Smooth muscle cell (in vitro differentiated cells): Measurements from ENCODE around the gene FLAD1. TPM values are rescaled to one million over a fixed set of nuclear protein-coding genes. Genes with fewer than 3 reads are reported as not detected.

Experiments
- DNase-seq: peaks from one replicate; lab custom pipeline; 2025; ENCODE audit not compliant: unreplicated experiment; lab: John Stamatoyannopoulos, UW
- H2AFZ ChIP-seq: fragments of 200-600 bp; sonication (generic); 2 replicates; pipeline ENCODE4 v1.6.0; 2016; ENCODE audit warnings: antibody characterized with exemption, low read depth, mild to moderate bottlenecking
- H3F3A ChIP-seq: fragments of 200-600 bp; sonication (generic); 2 replicates; pipeline ENCODE4 v1.6.0; 2017; ENCODE audit warnings: antibody characterized with exemption, low read depth
- H3K27ac ChIP-seq: fragments of 200-600 bp; sonication (generic); 2 replicates; pipeline ENCODE4 v1.5.1; 2016; ENCODE audit warnings: low read depth, mild to moderate bottlenecking
- H3K27me3 ChIP-seq: fragments of 200-600 bp; sonication (generic); 2 replicates; pipeline ENCODE4 v1.6.1; 2016; ENCODE audit warnings: low read depth, mild to moderate bottlenecking
- H3K36me3 ChIP-seq: fragments of 200-600 bp; sonication (generic); 2 replicates; pipeline ENCODE4 v1.5.1; 2016; ENCODE audit warnings: low read depth
- H3K4me1 ChIP-seq: fragments of 200-600 bp; sonication (generic); 2 replicates; pipeline ENCODE4 v1.5.1; 2016; ENCODE audit warnings: low read depth
- H3K4me2 ChIP-seq: fragments of 200-600 bp; sonication (generic); 2 replicates; pipeline ENCODE4 v1.6.0; 2016; ENCODE audit warnings: mild to moderate bottlenecking
- H3K4me3 ChIP-seq: fragments of 200-600 bp; sonication (generic); 2 replicates; pipeline ENCODE4 v1.5.1; 2016; ENCODE audit warnings: mild to moderate bottlenecking
- H3K79me2 ChIP-seq: fragments of 200-600 bp; sonication (generic); 2 replicates; pipeline ENCODE4 v1.6.0; 2016; ENCODE audit warnings: low read depth, mild to moderate bottlenecking
- H3K9ac ChIP-seq: fragments of 200-600 bp; sonication (generic); 2 replicates; pipeline ENCODE4 v1.6.0; 2016; ENCODE audit warnings: low read depth
- H3K9me3 ChIP-seq: fragments of 200-600 bp; sonication (generic); replicated peaks from 2 replicates; pipeline ENCODE4 v1.5.1; 2016; ENCODE audit warnings: low read depth
- H4K20me1 ChIP-seq: fragments of 200-600 bp; sonication (generic); 2 replicates; pipeline ENCODE4 v1.6.0; 2016; ENCODE audit warnings: low read depth
- WGBS: methylation state at CpG from one replicate; pipeline ENCODE4 v1.1.7; 2016; ENCODE audit warnings: low lambda C conversion rate; 5-methylcytosine and 5-hydroxymethylcytosine counted together
- polyA plus RNA-seq: library from polyadenylated mRNA; unstranded; fragments of >200 nt; fragmentation: Nextera tagmentation; extraction: Ambion mirVana; gene quantifications from 2 replicates; pipeline ENCODE4 v1.2.1, GENCODE V29; 2016
- total RNA-seq: library from RNA; depleted of rRNA; stranded (reverse); fragments of >200 nt; gene quantifications from 2 replicates; pipeline ENCODE4 v1.2.3, GENCODE V29; 2014
- TF ChIP-seq, protein P1 (sequence below): fragments of 200-600 bp; sonication (generic); IDR thresholded peaks from 2 replicates; pipeline ENCODE4 v1.5.1; 2017; ENCODE audit warnings: borderline replicate concordance, mild to moderate bottlenecking, antibody characterized with exemption; ENCODE audit not compliant: insufficient read depth, poor library complexity, severe bottlenecking

FLAD1 gene
- total and polyA plus RNA-seq, 2 experiments from 2014 or later, result 31.1 to 51.4 TPM

- H2AFZ ChIP-seq, result no peak overlapping the region
- H3K9ac ChIP-seq, result no peak overlapping the region
- peak overlapping the region; percentile 89 for H3K4me2 ChIP-seq
- H3K27me3 ChIP-seq, result no peaks in the 10 kb centered on the region
- H3K4me3 ChIP-seq, result no peak overlapping the region
- no peaks in the 10 kb centered on the region for H3F3A ChIP-seq
- peak overlapping the region; percentile 91 for H3K27ac ChIP-seq
- H3K9me3 ChIP-seq, result no peaks in the 10 kb centered on the region
- TF ChIP-seq, protein P1, sequence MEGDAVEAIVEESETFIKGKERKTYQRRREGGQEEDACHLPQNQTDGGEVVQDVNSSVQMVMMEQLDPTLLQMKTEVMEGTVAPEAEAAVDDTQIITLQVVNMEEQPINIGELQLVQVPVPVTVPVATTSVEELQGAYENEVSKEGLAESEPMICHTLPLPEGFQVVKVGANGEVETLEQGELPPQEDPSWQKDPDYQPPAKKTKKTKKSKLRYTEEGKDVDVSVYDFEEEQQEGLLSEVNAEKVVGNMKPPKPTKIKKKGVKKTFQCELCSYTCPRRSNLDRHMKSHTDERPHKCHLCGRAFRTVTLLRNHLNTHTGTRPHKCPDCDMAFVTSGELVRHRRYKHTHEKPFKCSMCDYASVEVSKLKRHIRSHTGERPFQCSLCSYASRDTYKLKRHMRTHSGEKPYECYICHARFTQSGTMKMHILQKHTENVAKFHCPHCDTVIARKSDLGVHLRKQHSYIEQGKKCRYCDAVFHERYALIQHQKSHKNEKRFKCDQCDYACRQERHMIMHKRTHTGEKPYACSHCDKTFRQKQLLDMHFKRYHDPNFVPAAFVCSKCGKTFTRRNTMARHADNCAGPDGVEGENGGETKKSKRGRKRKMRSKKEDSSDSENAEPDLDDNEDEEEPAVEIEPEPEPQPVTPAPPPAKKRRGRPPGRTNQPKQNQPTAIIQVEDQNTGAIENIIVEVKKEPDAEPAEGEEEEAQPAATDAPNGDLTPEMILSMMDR, result no peak
- H4K20me1 ChIP-seq, result peaks cover 17% of the 10 kb centered on the region
- DNase-seq, result no peak
- H3K36me3 ChIP-seq, result no peaks in the 10 kb centered on the region
- peaks cover 26% of the 10 kb centered on the region for H3K4me1 ChIP-seq
- 70% methylated on average over 9 of the region's 9 CpGs for WGBS
- H3K79me2 ChIP-seq, result peaks cover 25% of the 10 kb centered on the region
These were observed 26.0 kb upstream of the FLAD1 start for GRCh38 chr1:154957091-154957657.

GRCh38 chr1:154958036-154958435, 25.1 kb upstream of the FLAD1 start:
- Histone ChIP-seq H3K27ac (no peak overlapping the region), H3K27me3 (no peaks in the 10 kb centered on the region), H4K20me1 (peaks cover 9% of the 10 kb centered on the region), H3K79me2 (peaks cover 25% of the 10 kb centered on the region), H3F3A (peaks cover 2% of the 10 kb centered on the region), H3K36me3 (no peaks in the 10 kb centered on the region), H3K4me3 (no peak overlapping the region), H3K4me2 (no peak overlapping the region), H3K9me3 (no peaks in the 10 kb centered on the region), H3K4me1 (peaks cover 33% of the 10 kb centered on the region), H2AFZ (no peak overlapping the region), H3K9ac (no peak overlapping the region)
- no peak for DNase-seq
- 97% methylated on average over 2 of the region's 2 CpGs for WGBS
- TF ChIP-seq, protein P1, result no peak

DNA sequence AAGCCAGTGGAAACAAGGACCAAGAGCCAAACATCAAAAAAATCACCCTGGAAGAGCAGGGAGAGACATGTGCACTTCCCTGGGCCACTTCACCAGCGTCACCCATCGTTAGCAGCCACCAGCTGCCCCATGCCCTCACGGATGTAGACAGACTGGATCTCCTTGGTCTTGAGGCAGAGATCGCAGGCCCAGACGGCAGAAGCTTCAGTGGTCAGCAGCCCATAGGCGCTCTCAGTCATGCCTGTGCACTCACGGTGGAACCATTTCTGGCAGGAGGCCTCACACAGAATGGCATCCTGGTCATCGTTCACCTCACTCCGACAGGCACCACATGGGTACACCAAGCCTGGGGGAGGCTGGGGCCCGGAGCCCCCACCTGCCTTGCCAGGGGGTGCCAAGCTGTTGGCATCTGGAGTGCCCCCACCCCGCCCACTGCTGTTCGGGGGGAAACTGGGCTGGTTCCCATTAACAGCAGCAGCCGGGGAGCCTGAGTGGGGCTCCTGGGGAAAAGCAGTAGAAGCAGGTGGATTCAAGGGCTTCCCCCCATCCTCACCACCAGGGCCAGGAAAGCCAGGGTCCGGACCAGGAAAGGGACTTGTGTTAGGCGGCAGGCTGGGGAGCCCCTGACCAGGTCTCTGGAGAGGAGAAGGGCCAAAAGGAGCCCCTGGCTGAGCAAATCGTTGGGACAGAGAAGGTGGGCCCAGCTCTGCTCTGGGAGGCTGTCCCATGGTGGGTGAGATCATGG, 24.3 kb upstream of the FLAD1 start:
- 98% methylated on average over 16 of the region's 16 CpGs for WGBS
- Histone ChIP-seq H3K9ac (no peak overlapping the region), H3K4me1 (peaks cover 35% of the 10 kb centered on the region), H3K27ac (no peak overlapping the region), H2AFZ (no peak overlapping the region), H4K20me1 (peaks cover under 1% of the 10 kb centered on the region), H3K9me3 (no peaks in the 10 kb centered on the region), H3K4me3 (no peak overlapping the region), H3K36me3 (peaks cover 5% of the 10 kb centered on the region), H3K4me2 (no peak overlapping the region), H3K79me2 (peaks cover 20% of the 10 kb centered on the region), H3K27me3 (no peaks in the 10 kb centered on the region), H3F3A (peaks cover 3% of the 10 kb centered on the region)
- DNase-seq, result no peak
- TF ChIP-seq, protein P1, result no peak
